Type B pancreatic cell (in vitro differentiated cells): ENCODE data around the gene TMEM117. TPM values are rescaled to one million over a fixed set of nuclear protein-coding genes. Genes with fewer than 3 reads are reported as not detected.

Source experiments
- DNase-seq: peaks from one replicate; pipeline ENCODE4 v3.0.0; 2021; ENCODE audit warnings: mixed read lengths; ENCODE audit not compliant: unreplicated experiment; ENCODE audit errors: extremely low spot score
- H3K27ac Mint-ChIP-seq: 2 replicates; pipeline ENCODE4 v1.8.0; 2021; ENCODE audit warnings: mild to moderate bottlenecking, mixed read lengths
- H3K27me3 Mint-ChIP-seq: 2 replicates; pipeline ENCODE4 v1.8.0; 2021; ENCODE audit warnings: mixed read lengths
- H3K36me3 Mint-ChIP-seq: 2 replicates; pipeline ENCODE4 v1.8.0; 2021; ENCODE audit warnings: mixed read lengths
- H3K4me1 Mint-ChIP-seq: one replicate; pipeline ENCODE4 v1.8.0; 2021; ENCODE audit warnings: mixed read lengths; ENCODE audit not compliant: unreplicated experiment
- H3K4me3 Mint-ChIP-seq: 2 replicates; pipeline ENCODE4 v1.8.0; 2021; ENCODE audit warnings: mild to moderate bottlenecking, mixed read lengths
- H3K9me3 Mint-ChIP-seq: 2 replicates; pipeline ENCODE4 v1.8.0; 2021; ENCODE audit warnings: mixed read lengths
- CTCF ChIP-seq: fragments of 200-600 bp; sonication (generic); conservative IDR thresholded peaks from 2 replicates; pipeline ENCODE4 v1.5.0; 2021; ENCODE audit warnings: antibody characterized with exemption, mild to moderate bottlenecking
- total RNA-seq: library from RNA; stranded (reverse); gene quantifications from 2 replicates; pipeline ENCODE4 v1.2.1, GENCODE V29; 2021; ENCODE audit warnings: low replicate concordance

TMEM117 gene
- total RNA-seq, 1 donor from 2014 or later: 14.3 TPM

GRCh38 chr12:43812926-43813325 lies 23.0 kb upstream of the TMEM117 start:
- H3K4me3 Mint-ChIP-seq: no peak overlapping the region
- H3K9me3 Mint-ChIP-seq: no peaks in the 10 kb centered on the region
- no peak for TF ChIP-seq CTCF
- H3K27ac Mint-ChIP-seq: no peak overlapping the region
- H3K36me3 Mint-ChIP-seq: no peaks in the 10 kb centered on the region
- DNase-seq: no peak
- no peaks in the 10 kb centered on the region for H3K27me3 Mint-ChIP-seq
- H3K4me1 Mint-ChIP-seq: peaks cover 6% of the 10 kb centered on the region

DNA sequence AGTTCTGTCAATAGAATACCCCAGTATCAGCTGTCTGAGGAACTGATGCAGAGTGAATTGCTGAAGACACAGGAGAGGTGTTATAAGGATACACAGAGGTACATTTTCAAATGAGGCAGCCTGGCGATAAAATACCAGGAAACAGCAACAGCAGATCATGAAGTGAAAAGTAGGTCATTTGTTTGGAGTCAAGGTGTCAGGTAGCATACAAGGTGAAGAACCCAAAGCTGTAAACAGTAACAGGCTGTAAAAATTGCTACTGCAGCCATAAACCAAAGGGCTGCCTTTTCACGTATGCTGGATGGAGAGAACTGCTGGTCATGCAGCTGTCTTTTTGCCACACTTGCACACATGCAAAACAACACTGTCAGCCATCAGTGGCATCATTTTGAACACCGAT lies 20.5 kb upstream of the TMEM117 start:
- Mint-ChIP-seq H3K9me3 (no peaks in the 10 kb centered on the region), H3K36me3 (no peaks in the 10 kb centered on the region), H3K27me3 (no peaks in the 10 kb centered on the region), H3K4me3 (no peak overlapping the region), H3K4me1 (peaks cover 6% of the 10 kb centered on the region), H3K27ac (no peak overlapping the region)
- DNase-seq: no peak
- TF ChIP-seq CTCF: no peak

- no peak overlapping the region for H3K4me3 Mint-ChIP-seq
- no peak overlapping the region for H3K27ac Mint-ChIP-seq
- no peaks in the 10 kb centered on the region for H3K36me3 Mint-ChIP-seq
- no peaks in the 10 kb centered on the region for H3K27me3 Mint-ChIP-seq
- peaks cover 6% of the 10 kb centered on the region for H3K4me1 Mint-ChIP-seq
- H3K9me3 Mint-ChIP-seq: no peaks in the 10 kb centered on the region
- no peak for DNase-seq
- no peak for TF ChIP-seq CTCF
These were observed 19.7 kb upstream of the TMEM117 start for GRCh38 chr12:43816168-43816567.

DNA sequence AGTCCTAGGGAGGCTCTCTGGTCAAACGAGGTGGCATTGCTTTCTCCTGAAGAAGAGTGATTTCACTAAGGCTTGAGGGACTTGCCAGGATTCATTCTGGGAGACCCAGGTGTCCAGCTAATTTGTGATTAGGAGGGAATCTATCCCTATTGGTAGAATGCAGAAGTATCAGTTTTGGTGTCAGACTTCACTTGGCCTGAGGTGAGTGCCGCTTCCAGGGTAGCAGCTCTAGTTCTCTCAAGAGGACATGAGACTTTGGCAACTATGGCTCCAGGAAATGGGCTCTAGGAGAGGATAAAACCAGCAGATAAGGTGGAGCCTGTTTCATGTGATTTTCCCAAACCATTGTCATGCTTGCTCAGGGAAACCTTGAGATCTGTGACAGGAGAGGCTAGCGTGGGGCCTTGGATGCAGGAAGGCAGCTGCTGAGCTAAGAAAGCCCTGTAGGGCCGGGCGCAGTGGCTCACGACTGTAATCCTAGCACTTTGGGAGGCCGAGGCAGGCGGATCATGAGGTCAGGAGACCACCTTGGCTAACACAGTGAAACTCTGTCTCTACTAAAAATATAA lies 11.6 kb upstream of the TMEM117 start:
- no peaks in the 10 kb centered on the region for H3K36me3 Mint-ChIP-seq
- TF ChIP-seq CTCF: no peak

GRCh38 chr12:43826681-43827080 lies 9.2 kb upstream of the TMEM117 start:
- TF ChIP-seq CTCF: no peak
- Mint-ChIP-seq H3K4me1 (peaks cover 4% of the 10 kb centered on the region), H3K27me3 (no peaks in the 10 kb centered on the region), H3K27ac (no peak overlapping the region), H3K36me3 (no peaks in the 10 kb centered on the region), H3K9me3 (no peaks in the 10 kb centered on the region), H3K4me3 (no peak overlapping the region)
- DNase-seq: no peak

More for the DNA sequence above, 11.6 kb upstream of the TMEM117 start:
- Mint-ChIP-seq H3K27me3 (no peaks in the 10 kb centered on the region), H3K4me1 (peaks cover 1% of the 10 kb centered on the region), H3K9me3 (no peaks in the 10 kb centered on the region), H3K4me3 (no peak overlapping the region), H3K27ac (no peak overlapping the region)
- DNase-seq: no peak

- Mint-ChIP-seq H3K27me3 (no peaks in the 10 kb centered on the region), H3K27ac (no peak overlapping the region), H3K4me3 (no peak overlapping the region), H3K9me3 (no peaks in the 10 kb centered on the region), H3K36me3 (no peaks in the 10 kb centered on the region), H3K4me1 (peaks cover 4% of the 10 kb centered on the region)
- DNase-seq: no peak
- TF ChIP-seq CTCF: no peak
These were observed 8.8 kb upstream of the TMEM117 start for GRCh38 chr12:43827093-43827492.
